NCI-H446 (cell line): Measurements from ENCODE around the gene ZNF568.

Experiments
- DNase-seq, 2 experiments: peaks; one replicate each; lab custom pipeline; 2025; lab: John Stamatoyannopoulos, UW

The ZNF568 gene

GRCh38 chr19:36915992-36916830 is at the start of gene ZNF568, which contains the start of gene ZNF829:
Gene ZNF568, plus strand, starts transcription at chr19:36916332. Its CDS starts 6,439 bp downstream, at chr19:36922771.
Gene ZNF829, minus strand, starts transcription at chr19:36916291. Its CDS starts 1,124 bp downstream, at chr19:36915167.
- peak; percentile 59 to 81 for DNase-seq

- DNase-seq: no peak
Measured at GRCh38 chr19:36876993-36877938, 38.9 kb upstream of the ZNF568 start.

DNA sequence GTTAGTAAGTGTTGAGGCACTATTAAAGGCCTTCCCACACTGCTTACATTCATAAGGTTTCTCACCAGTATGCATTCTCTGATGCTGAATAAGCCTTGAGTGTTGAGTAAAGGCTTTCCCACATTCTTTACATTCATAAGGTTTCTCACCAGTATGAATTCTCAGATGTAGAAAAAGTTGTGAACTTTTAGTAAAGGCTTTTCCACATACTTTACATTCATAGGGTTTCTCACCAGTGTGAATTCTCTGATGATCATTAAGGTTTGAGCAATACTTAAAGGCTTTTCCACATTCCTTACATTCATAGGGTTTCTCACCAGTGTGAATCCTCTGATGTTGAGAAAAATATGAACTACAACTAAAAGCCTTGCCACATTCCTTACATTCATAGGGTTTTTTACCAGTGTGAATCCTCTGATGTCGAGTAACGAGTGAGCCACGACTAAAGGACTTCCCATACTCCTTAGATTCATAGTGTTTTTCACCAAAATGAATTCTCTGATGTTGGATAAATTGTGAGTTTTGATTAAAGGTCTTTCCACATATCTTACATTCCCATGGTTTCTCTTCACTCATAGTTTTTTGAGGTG is 24.3 kb upstream of the ZNF568 start:
- DNase-seq: no peak

GRCh38 chr19:36894849-36895383 is 21.2 kb upstream of the ZNF568 start:
- no peak for DNase-seq

DNA sequence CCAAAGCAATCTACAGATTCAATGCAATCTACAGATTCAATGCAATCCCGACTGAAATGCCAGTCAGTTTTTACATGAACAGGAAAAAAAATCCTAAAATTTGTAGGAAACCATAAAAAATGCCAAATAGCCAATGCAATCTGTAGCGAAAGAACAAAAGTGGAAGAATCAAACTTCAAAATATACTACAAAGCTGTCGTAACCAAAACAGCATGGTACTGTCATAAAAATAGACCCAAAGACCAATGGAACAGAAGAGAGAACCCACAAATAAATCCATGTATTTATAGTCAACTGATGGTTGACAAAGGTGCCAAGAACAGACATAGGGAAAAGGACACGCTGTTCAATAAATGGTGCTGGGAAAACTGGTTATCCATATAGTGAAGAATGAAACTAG is 17.7 kb upstream of the ZNF568 start:
- no peak for DNase-seq

DNA sequence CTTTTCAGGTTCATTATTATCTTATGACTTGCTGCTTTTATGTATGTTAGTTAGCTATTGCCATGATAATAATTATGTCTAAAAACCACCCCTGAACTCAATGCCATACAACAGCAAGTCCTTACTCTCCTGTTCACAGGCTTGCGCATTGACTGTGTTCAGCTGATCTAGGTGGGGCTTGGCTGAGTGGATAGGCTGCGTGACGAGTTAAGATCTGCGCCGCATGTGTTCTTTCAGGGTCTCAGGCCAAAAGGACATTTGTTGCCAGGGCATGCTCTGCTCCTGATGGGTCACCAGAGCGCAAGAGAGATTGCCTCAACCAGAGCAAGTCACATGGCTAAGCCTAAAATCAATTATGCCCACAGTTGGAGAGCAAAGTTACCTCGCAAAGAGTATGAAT is 859 bp downstream of the ZNF568 start:
- peak in 1 of 2 experiments; percentile 27 for DNase-seq

DNA sequence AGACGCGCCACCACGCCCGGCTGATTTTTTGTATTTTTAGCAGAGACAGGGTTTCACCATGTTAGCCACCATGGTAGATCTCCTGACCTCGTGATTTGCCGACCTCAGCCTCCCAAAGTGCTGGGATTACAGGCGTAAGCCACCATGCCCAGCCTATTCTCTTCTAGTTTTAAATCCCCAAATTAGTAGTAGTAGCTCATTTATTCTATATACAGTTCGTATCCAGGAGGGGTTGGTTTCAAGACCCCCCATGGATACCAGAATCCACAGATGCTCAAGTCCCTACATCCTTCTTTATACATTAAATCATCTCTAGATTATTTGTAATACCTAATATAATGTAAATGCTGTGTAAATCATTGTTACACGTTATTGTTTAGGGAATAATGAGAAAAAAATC is 2.0 kb downstream of the ZNF568 start:
- DNase-seq: no peak

- DNase-seq: no peak
Measured at GRCh38 chr19:36931684-36932083, 15.6 kb downstream of the ZNF568 start.

- DNase-seq: no peak
Measured at GRCh38 chr19:36939153-36939552, 23.0 kb downstream of the ZNF568 start.

GRCh38 chr19:36950335-36951119 is 34.4 kb downstream of the ZNF568 start:
- DNase-seq: no peak

GRCh38 chr19:36962346-36962745 is 46.2 kb downstream of the ZNF568 start:
- DNase-seq: no peak

DNA sequence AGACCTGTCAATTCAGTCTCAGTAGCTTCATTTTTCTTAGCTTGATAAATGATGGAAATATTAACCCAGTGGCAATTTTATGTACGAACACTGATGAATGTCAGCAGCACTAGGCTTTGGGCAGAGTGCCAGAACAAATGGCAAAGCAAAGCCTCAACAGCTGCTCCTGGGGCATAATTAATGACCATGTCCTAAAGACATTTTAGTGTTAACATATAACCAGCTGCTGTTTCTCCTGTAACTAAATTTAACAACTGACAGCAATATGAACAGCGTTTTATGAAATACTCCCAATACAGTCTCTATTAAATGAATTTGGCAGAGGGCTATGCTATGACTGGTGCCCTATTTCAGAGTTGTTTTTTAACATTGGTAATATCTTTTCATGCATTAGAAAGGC is 47.1 kb downstream of the ZNF568 start:
- DNase-seq: peak; percentile 31 to 76

DNA sequence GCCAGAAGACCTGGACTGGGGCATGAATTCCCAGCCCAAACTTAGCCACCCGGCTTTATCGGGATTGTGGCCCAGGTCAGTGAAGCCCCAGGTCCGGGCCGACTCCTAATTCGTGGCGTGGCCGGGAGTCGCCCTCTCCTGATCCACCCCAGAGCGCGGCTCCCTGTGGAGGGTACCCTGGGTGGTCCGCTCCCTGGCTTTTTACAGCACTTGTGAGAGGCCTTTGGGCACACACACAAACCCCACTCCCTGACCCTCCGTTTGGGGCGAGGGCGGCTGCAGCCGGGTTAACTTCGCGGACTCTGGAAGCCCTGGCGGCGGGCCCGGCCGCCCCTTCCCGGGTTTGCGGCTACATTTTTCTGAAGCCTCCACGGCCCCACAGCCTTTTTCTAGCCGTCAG is 56.4 kb downstream of the ZNF568 start:
- DNase-seq: no peak

DNA sequence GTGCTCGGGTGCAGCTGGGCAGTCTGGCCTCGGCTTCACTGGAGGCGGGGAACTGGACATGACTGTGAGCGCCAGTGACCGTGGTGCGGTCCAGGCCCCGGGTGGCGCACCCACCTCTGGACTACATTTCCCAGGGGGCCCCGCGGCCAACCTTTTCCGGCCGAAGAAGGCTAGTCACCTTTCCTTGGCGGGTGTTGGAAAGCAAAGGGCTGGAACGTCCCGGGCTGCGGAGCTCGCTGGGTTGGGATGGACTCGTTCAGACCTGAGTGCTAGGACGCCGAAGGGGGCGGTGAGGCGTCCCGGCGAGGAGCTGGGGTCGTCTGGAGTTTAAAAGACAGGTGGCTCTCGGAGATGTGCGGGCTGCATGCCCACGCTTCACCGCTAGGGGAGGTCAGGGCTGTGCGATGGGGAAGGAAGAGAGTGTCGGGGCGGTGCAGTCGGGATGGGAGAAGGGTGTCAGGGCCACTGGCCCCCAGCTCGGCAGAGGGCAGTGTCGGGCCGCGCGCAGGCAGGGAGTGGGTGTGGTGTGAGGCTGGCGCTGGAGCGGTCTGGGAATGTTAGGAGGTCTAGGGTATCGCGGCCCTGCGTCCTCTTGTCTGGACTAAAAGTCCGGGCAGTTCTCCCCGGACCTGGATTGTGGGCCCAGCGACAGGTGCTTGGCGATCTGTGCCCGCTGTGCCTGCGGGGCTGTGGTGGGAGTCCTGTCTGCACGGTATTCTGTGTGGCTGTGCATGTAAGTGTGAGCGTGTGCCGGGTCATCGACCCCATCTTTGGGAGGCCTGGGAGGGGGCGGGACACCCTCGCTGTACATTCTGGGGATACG is 57.1 kb downstream of the ZNF568 start:
- no peak for DNase-seq

GRCh38 chr19:36973844-36974195 is 57.7 kb downstream of the ZNF568 start:
- no peak for DNase-seq

- DNase-seq: no peak
Measured at GRCh38 chr19:36986131-36986530, 70.0 kb downstream of the ZNF568 start.

DNA sequence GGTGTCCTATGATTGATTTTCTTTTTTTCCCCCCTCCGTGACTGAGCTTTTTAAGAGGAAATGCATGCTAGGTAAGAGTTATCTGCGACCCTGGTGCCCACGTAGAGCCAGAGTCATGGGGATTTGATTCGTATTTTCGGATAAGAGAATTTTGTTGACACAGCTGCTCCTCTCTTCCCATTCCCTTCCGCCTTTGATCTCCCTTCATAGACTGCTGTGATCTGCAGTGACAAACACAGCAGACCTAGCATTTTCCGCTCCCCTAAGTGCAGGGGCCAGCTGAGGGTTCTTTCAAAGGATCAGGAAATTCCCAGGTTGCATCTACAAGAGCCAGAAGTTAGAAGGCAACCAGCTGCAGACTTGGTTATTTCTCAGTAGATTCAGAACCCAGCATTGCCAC is 70.5 kb downstream of the ZNF568 start:
- DNase-seq: no peak

- no peak for DNase-seq
Measured at GRCh38 chr19:36987091-36987490, 71.0 kb downstream of the ZNF568 start.

- DNase-seq: no peak
Measured at GRCh38 chr19:36997152-36997842, 81.2 kb downstream of the ZNF568 start.

GRCh38 chr19:36997843-36998235 is 81.7 kb downstream of the ZNF568 start:
- no peak for DNase-seq
